WTC11 (cell line): ENCODE data around the gene TMEM45B.

ENCODE experiments used
- JUN ChIP-seq: sonication (generic); formaldehyde crosslinking; IDR thresholded peaks from 2 replicates; pipeline ENCODE4 v1.8.0; 2023; ENCODE audit warnings: mild to moderate bottlenecking, missing genetic modification reagents
- SP1 ChIP-seq: sonication (generic); formaldehyde crosslinking; conservative IDR thresholded peaks from 2 replicates; pipeline ENCODE4 v1.8.1; 2022; ENCODE audit warnings: missing genetic modification reagents
- TF ChIP-seq, protein P1 (sequence below): fragments of 200-600 bp; IDR thresholded peaks from 2 replicates; pipeline ENCODE4 v1.8.0; 2022; ENCODE audit warnings: antibody characterized with exemption
- TF ChIP-seq, protein P2 (sequence below): sonication (generic); formaldehyde crosslinking; IDR thresholded peaks from 2 replicates; pipeline ENCODE4 v1.8.1; 2023; ENCODE audit warnings: mild to moderate bottlenecking, missing genetic modification reagents, moderate library complexity
- TF ChIP-seq, protein P3 (sequence below): sonication (generic); formaldehyde crosslinking; IDR thresholded peaks from 2 replicates; pipeline ENCODE4 v1.8.1; 2023; ENCODE audit warnings: mild to moderate bottlenecking, moderate library complexity, missing genetic modification reagents
- TF ChIP-seq, protein P4 (sequence below): sonication (generic); formaldehyde crosslinking; IDR thresholded peaks from 2 replicates; pipeline ENCODE4 v1.8.1; 2022; ENCODE audit warnings: low read depth, mild to moderate bottlenecking, moderate library complexity, missing genetic modification reagents, borderline replicate concordance
- TF ChIP-seq, protein P5 (sequence below): sonication (generic); formaldehyde crosslinking; IDR thresholded peaks from 2 replicates; pipeline ENCODE4 v1.8.0; 2022; ENCODE audit warnings: mild to moderate bottlenecking, missing genetic modification reagents
- TF ChIP-seq, protein P6 (sequence below): fragments of 250-450 bp; sonication (Bioruptor Pico); conservative IDR thresholded peaks from 2 replicates; pipeline ENCODE4 v1.9.0; 2021; ENCODE audit warnings: mild to moderate bottlenecking

DNA sequence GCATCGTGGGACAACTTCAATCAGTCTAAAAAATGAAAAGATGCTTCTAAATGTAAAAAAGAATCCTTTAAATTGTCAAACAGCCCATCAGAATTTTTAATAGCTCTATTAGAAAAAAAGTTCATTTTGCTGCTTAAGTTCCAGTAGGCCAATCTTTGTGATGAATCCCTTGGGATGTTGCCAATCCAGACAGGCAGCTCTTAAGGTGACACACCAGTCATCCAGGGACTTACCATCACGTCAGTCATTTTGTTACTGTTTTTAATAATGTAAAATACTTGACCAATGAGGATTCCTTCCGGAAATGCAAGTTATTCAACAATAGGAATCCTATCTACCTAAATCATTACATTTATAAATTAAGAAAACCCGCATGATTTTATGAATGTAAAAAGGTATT, 47.8 kb upstream of the TMEM45B start:
- TF ChIP-seq, protein P1, sequence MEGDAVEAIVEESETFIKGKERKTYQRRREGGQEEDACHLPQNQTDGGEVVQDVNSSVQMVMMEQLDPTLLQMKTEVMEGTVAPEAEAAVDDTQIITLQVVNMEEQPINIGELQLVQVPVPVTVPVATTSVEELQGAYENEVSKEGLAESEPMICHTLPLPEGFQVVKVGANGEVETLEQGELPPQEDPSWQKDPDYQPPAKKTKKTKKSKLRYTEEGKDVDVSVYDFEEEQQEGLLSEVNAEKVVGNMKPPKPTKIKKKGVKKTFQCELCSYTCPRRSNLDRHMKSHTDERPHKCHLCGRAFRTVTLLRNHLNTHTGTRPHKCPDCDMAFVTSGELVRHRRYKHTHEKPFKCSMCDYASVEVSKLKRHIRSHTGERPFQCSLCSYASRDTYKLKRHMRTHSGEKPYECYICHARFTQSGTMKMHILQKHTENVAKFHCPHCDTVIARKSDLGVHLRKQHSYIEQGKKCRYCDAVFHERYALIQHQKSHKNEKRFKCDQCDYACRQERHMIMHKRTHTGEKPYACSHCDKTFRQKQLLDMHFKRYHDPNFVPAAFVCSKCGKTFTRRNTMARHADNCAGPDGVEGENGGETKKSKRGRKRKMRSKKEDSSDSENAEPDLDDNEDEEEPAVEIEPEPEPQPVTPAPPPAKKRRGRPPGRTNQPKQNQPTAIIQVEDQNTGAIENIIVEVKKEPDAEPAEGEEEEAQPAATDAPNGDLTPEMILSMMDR, result no peak
- TF ChIP-seq JUN (CRISPR knock-in tag) (no peak), SP1 (CRISPR knock-in tag) (no peak)
- TF ChIP-seq, protein P2, sequence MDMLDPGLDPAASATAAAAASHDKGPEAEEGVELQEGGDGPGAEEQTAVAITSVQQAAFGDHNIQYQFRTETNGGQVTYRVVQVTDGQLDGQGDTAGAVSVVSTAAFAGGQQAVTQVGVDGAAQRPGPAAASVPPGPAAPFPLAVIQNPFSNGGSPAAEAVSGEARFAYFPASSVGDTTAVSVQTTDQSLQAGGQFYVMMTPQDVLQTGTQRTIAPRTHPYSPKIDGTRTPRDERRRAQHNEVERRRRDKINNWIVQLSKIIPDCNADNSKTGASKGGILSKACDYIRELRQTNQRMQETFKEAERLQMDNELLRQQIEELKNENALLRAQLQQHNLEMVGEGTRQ (CRISPR knock-in tag), result no peak
- TF ChIP-seq, protein P3, sequence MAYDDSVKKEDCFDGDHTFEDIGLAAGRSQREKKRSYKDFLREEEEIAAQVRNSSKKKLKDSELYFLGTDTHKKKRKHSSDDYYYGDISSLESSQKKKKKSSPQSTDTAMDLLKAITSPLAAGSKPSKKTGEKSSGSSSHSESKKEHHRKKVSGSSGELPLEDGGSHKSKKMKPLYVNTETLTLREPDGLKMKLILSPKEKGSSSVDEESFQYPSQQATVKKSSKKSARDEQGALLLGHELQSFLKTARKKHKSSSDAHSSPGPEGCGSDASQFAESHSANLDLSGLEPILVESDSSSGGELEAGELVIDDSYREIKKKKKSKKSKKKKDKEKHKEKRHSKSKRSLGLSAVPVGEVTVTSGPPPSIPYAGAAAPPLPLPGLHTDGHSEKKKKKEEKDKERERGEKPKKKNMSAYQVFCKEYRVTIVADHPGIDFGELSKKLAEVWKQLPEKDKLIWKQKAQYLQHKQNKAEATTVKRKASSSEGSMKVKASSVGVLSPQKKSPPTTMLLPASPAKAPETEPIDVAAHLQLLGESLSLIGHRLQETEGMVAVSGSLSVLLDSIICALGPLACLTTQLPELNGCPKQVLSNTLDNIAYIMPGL, result no peak
- TF ChIP-seq, protein P4, sequence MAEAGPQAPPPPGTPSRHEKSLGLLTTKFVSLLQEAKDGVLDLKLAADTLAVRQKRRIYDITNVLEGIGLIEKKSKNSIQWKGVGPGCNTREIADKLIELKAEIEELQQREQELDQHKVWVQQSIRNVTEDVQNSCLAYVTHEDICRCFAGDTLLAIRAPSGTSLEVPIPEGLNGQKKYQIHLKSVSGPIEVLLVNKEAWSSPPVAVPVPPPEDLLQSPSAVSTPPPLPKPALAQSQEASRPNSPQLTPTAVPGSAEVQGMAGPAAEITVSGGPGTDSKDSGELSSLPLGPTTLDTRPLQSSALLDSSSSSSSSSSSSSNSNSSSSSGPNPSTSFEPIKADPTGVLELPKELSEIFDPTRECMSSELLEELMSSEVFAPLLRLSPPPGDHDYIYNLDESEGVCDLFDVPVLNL (CRISPR knock-in tag), result no peak
- TF ChIP-seq, protein P5, sequence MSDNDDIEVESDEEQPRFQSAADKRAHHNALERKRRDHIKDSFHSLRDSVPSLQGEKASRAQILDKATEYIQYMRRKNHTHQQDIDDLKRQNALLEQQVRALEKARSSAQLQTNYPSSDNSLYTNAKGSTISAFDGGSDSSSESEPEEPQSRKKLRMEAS (CRISPR knock-in tag), result no peak
- TF ChIP-seq, protein P6, sequence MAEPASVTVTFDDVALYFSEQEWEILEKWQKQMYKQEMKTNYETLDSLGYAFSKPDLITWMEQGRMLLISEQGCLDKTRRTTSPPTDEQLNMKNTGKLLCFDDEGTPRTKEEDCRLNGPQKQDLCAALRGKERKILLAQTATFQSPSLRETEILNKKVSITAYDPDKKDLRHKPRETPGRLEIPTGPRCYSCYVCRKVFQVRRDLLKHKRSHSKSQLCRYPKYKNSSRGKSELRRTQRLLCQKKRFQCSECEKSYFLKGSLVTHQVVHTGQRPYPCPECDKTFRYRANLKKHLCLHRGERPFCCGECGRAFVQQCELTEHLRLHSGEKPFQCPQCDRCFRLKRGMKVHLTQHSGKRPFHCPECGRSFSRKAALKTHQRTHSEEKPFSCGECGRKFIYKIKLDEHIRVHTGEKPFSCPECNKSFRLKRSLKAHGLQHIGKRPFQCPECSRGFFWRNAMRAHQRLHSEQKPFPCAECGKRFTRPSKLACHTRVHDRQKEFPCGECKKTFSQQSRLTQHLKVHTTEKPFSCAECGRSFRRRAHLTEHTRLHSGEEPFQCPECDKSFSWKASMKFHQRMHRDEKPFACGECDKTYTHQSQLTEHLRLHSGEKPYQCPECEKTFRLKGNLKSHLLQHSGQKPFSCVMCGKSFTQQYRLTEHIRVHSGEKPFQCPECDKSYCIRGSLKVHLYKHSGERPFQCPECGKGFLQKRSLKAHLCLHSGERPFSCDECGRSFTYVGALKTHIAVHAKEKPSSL (CRISPR knock-in tag), result no peak
